ENCODE results near the gene RAPGEF5.

RAPGEF5 gene

GRCh38 chr7:22378199-22378980 lies 21.4 kb upstream of the RAPGEF5 start:
- FAIRE-seq: no peak

DNA sequence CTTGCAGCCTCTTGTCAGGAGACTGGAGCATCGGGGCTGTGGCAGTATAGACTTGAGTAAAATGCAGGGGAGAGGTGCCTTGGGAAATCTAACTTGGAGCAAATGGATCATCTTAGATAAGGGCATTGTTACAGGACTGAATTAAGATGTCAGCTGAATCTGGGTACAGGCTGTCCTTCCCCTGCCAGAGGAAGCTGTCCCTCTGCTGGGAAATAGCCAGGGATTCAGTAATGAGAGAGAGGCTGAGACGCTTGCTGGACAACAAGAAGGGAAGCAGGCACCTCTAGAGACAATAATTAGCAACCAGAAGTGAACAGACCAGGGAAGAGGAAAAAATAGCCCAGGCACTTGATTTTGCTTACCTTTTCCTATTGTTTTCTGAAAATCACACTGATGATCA lies 20.7 kb upstream of the RAPGEF5 start:
- no peak for FAIRE-seq

DNA sequence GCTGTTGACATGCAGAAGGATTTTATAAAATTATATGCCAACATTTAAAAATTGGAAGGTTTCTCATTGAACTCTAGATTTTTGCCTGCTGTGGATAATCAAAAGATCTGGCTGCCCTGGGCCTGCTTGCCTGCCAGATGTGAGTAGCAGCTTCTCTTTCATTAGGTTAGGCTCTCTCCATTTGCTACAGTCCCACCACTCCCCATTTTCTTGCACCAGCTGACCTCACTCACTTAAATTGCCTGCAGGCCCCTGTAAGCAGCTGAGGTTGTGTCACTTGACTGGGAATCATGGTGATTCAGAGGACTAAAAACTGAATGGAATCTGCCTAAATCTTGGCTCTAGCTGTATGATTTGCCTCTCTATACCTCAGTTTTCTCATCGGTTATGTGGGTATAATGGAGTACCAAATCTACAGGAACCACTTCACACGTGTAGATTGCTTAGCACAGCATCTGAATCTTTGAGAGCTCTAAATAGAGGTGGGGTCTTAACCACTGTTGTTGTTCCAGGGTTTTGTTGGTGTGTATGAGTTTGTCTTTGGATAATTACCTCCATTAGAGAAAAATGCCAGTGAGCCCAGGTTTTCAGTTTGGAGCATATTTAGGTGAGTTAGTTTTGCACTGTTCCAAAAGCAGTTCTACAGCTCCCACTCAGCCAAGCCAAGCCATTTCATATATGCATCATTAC lies 18.6 kb upstream of the RAPGEF5 start:
- FAIRE-seq: no peak

DNA sequence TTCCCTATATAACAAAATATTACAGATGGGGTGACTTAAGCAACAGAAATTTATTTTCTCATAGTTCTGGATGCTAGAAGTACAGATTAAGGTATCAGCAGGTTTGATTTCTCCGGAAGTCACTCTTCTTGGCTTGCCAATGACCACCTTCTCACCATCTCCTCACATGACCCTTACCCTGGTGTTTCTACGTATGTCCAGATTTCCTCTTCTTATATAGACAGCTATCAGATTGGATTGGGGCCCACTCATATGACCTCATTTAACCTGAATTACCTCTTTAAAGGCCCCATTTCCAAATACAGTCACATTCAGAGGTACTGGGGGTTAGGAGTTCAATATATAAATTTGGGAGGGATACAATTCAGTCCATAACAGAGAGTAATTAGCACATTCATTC lies 17.0 kb upstream of the RAPGEF5 start:
- no peak for FAIRE-seq

- no peak for FAIRE-seq
Measured at GRCh38 chr7:22373388-22373787, 16.4 kb upstream of the RAPGEF5 start.

- FAIRE-seq: no peak
Measured at GRCh38 chr7:22372863-22373262, 15.9 kb upstream of the RAPGEF5 start.

- no peak for FAIRE-seq
Measured at GRCh38 chr7:22371878-22372277, 14.9 kb upstream of the RAPGEF5 start.

- FAIRE-seq: no peak
Measured at GRCh38 chr7:22364900-22365299, 7.9 kb upstream of the RAPGEF5 start.

DNA sequence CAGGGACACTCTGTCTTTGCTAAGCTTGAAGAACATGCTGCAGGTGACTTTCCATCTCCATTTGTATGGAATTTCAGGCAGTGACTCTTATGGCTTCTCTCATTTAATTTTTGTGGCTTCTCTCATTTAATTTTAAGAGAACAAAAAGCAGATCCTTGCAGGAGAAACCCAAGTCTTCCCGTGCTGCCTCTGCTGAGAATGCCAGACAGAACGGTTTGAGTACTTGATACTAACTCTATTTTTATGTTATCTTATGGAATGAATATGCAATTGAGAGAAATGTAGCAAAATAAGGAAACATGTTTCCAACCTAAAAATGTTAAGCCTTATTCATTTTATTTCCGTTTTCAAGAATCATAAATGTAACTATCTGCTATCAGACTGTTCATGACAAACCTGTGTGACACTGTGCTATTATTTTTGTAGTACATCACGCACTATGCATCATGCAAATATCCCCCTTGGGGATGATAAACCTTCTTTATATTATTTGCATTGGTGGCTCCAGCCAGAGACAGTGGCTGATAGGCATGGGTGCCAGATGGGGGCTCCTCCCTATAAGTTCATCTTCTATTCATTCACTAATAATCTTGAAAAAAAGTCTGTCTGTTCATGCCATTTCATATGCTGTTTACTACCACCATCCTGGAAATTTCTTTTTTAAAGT lies 6.9 kb upstream of the RAPGEF5 start:
- FAIRE-seq: no peak

GRCh38 chr7:22361795-22362194 lies 4.8 kb upstream of the RAPGEF5 start:
- FAIRE-seq: no peak

DNA sequence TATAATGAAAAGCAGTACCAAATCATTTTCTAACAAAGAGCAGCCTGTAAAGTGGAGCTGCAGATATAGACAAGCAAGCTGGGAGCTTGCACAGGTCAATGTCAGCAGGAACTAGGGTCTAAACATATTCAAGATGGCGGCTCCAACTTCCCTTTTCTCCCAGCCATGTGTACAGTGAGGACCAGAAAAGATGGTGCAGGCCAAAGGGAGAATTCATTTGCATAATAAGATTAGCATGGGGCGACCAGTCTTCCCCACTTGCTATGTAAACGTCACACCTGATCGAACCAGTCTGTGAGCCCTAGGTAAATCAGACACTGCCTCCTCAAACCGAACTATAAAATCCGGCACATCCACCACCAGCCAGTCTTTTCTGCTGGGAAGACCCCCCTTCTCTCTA lies 4.4 kb upstream of the RAPGEF5 start:
- no peak for FAIRE-seq

GRCh38 chr7:22358820-22359697 lies 2.1 kb upstream of the RAPGEF5 start:
- FAIRE-seq: no peak

GRCh38 chr7:22357311-22358175 lies 589 bp upstream of the RAPGEF5 start:
- no peak for FAIRE-seq

DNA sequence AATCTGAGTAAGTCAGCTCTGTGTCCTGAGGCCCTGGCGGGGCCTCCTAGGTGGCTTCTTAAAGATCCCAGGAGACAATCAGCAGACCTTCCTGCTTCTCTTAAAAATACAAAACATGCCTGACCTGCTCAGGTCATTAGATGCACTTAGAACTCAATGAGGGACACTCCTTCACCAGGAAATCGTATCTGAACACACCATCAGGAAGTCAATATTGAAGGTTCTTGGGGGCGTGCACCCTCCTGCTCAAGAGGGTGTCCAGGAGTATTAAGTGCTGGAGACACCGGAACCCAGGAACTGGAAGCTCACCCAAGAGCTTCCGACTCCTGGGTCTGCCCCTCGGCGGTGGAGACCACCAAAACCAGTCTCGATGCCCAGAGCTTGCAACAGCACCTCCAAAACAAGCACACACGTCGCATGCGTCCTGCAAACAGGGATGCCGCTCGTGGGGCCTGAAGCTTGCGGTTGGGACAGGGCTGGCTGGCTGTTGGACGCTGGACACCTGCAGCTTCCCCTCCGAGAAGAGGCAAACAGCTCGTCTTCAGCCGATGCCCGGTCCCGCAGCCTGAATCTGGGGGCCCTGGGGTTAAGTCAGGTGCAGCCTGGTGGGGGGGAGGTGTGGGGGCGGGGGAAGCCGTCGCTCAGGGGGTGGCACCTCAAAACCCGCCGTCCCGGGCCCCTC lies 803 bp downstream of the RAPGEF5 start:
- no peak for FAIRE-seq

GRCh38 chr7:22355620-22356009 lies 1.3 kb downstream of the RAPGEF5 start:
- FAIRE-seq: no peak

- no peak for FAIRE-seq
Measured at GRCh38 chr7:22354462-22354861, 2.5 kb downstream of the RAPGEF5 start.

DNA sequence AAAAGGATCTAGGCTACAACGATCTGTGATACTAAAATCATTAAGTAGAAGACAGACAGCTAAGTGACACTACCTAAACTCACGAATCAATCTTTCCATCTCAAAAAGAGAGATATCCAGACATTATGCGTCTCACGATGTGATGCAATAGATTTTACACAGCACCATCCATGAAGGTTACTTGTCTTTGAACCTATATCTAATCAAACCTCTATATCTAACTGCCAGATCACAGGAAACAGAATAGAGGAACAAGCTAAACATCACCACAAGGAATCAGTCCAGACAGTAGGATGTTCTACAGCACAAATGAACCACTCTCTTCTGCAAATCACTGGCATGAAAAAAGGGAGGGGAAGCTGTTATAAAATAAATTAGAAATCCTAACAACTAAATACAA lies 4.1 kb downstream of the RAPGEF5 start:
- FAIRE-seq: no peak

- FAIRE-seq: no peak
Measured at GRCh38 chr7:22351878-22352277, 5.1 kb downstream of the RAPGEF5 start.

DNA sequence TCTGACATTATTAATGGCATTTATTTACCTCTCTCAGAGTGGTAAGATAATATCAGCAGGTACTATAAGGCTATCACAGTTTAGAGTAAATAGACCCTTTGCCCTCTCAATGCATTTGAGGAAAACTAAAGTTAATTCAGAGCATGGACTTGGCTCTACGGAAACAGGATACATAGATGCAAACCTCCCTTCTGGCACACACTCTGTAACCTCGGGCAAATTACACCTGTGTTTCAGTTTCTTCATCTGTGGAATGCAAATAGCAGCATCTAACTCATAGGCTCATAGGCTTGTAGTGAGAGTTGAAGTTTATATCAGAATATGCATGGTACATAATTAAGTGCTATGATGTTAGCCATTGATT lies 5.6 kb downstream of the RAPGEF5 start:
- no peak for FAIRE-seq

DNA sequence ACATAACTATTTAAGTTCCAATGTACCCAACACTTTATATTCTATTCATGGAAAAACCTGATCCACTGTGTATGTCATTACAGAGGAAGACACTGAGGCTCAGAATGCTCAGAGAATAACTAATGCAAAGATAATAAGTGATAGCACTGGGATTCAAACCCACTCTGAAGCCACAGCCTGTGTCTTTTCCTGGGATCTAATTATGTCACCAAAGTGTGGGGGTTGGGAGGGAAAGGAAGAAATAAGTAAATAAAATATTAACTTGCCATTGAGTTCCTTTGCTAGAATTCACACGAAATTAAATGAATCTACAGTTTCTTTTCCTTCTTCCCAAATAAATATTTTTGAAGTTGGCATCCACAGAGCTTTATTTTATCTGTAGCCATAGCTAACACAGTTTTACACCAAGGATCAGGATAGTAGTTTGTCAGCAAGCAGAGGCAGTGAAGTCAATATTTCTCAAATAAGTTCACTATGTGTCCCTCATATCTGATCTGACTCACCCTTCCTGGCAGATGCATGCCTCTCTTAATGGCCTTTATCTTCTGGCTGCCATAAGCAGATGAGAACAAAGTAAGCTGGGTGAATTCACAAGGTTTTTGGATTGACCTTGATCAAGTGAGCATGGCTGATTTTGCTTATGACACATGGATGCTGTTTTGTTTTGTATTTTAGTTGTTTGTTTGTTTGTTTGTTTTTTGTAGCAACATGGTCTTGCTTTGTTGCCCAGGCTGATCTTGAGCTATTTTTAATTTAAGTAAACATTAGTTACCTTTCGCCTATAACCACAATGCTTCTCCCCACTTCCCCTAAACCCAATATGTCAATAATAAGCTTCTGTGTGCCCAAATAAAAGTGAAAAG lies 6.3 kb downstream of the RAPGEF5 start:
- no peak for FAIRE-seq
